Measurements from ENCODE around the gene NUCKS1.

The NUCKS1 gene

GRCh38 chr1:205665201-205666045, 84.6 kb downstream of the NUCKS1 start:
- Mint-ChIP-seq H3K9me3 (no peaks in the 10 kb centered on the region), H3K27me3 (peaks cover 5% of the 10 kb centered on the region), H3K4me1 (ENCODE audit: low read depth) (peaks cover 30% of the 10 kb centered on the region), H3K36me3 (ENCODE audit: low read depth) (no peaks in the 10 kb centered on the region), H3K27ac (no peak overlapping the region), H3K4me3 (no peak overlapping the region)

- H3K9me3 Mint-ChIP-seq, result no peaks in the 10 kb centered on the region
- no peak overlapping the region for H3K27ac Mint-ChIP-seq
- H3K4me1 Mint-ChIP-seq (ENCODE audit: low read depth), result peaks cover 23% of the 10 kb centered on the region
- peaks cover 5% of the 10 kb centered on the region for H3K27me3 Mint-ChIP-seq
- no peak overlapping the region for H3K4me3 Mint-ChIP-seq
- no peaks in the 10 kb centered on the region for H3K36me3 Mint-ChIP-seq (ENCODE audit: low read depth)
These were observed 85.5 kb downstream of the NUCKS1 start for GRCh38 chr1:205664399-205665017.

GRCh38 chr1:205663286-205663936, 86.6 kb downstream of the NUCKS1 start:
- H3K4me1 Mint-ChIP-seq (ENCODE audit: low read depth), result peaks cover 12% of the 10 kb centered on the region
- H3K4me3 Mint-ChIP-seq, result no peak overlapping the region
- H3K9me3 Mint-ChIP-seq, result no peaks in the 10 kb centered on the region
- peaks cover 3% of the 10 kb centered on the region for H3K27me3 Mint-ChIP-seq
- no peaks in the 10 kb centered on the region for H3K36me3 Mint-ChIP-seq (ENCODE audit: low read depth)
- no peak overlapping the region for H3K27ac Mint-ChIP-seq

Measured in stimulated activated naive CD8-positive, alpha-beta T cell treated with anti-CD3 and anti-CD28 coated beads, Interleukin-15, Interleukin-2, amounts not matched to agents 100 ng/mL and 50 ng/mL, for 24 hours (primary cell).